ENCODE results near the gene FOXR1.

Gene FOXR1

GRCh38 chr11:119028346-119029068, 56.9 kb downstream of the FOXR1 start:
- no peak for FAIRE-seq

GRCh38 chr11:119029069-119029339, 57.4 kb downstream of the FOXR1 start:
- FAIRE-seq = no peak

GRCh38 chr11:119029340-119030028, 57.9 kb downstream of the FOXR1 start:
- FAIRE-seq = no peak

- FAIRE-seq = no peak
Measured at GRCh38 chr11:119030029-119030328, 58.4 kb downstream of the FOXR1 start.

- FAIRE-seq = peak; percentile 84
Measured at GRCh38 chr11:119030329-119031047, 58.9 kb downstream of the FOXR1 start, which contains the start of gene SLC37A4. SLC37A4 (minus strand) TSS chr11:119030877.

Data from islet of Langerhans (tissue), 1 donor.